ENCODE data around the gene TMEM63C. TPM values are rescaled to one million over a fixed set of nuclear protein-coding genes. Genes with fewer than 3 reads are reported as not detected.

The TMEM63C gene
- total RNA-seq, 1 donor from 2014 or later = 1.4 TPM

DNA sequence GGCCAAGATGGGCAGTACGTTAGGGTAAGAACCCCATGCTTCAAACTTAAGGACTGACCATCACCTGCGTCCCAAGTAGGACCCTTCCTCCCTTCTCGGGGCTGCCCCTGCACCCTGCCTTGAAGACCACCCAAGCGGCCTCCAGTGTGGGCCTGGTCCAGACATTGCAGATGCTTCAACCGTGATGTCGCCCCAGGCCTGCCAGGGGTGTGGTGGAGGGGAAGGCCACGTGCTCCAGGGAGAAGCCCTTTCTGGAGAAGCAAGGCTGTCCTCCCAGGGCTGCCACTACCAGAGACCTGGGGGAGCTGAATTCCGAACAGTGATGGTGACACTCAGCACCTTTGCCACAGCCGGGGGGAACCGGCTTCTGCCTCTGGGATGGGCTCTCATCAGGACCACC, 76.1 kb downstream of the TMEM63C start:
- no peak for DNase-seq (ENCODE audit: low spot score)

DNA sequence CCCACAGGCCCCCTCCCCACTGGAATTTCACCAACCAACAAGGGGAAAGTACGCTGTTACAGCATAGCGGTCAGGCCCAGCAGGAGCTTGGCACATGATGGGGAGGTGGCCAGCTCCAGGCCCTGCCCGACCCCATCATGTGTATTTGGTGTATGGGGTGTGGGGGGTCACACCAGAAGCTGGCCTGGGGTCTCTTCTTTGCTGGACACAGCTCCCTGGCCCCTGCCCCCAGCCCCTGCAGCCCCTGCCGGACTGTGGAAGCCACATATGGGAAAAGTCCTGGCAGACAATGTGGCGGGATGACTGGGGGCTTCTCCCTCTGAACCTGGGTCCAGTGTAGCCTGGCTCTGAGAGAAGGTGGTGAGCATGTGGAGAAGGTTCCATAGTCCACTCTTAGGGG, 77.0 kb downstream of the TMEM63C start:
- no peak for DNase-seq (ENCODE audit: low spot score)

DNA sequence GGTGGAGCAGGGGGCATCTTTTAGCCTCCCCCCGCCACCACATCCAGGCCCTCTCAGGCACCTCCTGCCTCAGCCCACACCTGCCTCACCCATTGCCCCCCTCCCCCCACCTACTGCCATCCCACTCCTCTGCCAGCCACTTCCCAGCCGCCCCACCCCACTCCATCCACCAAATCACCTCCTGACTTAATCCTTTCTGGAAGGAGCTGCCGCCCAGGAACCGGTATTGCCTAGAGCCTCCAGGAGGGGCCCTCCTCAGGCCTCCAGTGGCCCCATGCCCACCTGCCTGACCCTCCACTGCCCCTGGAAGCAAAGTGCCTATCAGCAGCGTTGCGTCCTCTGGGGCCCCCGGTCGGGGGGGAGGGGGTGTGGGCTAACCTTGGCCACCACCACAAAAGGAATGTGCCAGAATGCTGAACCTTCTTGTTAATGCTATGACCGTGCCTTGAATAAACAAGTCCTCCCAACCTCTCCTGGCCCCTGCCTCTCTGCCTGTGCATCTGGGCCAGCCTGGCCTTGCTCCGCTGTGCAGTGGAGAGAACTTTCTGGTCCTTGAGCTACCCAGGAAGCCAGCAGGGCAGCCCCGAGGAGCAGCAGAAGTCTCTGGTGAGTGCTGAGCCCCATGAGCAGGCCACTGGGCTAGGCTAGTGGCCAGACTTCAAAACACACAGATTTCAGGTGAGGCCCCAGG, 77.6 kb downstream of the TMEM63C start:
- no peak for DNase-seq (ENCODE audit: low spot score)

DNA sequence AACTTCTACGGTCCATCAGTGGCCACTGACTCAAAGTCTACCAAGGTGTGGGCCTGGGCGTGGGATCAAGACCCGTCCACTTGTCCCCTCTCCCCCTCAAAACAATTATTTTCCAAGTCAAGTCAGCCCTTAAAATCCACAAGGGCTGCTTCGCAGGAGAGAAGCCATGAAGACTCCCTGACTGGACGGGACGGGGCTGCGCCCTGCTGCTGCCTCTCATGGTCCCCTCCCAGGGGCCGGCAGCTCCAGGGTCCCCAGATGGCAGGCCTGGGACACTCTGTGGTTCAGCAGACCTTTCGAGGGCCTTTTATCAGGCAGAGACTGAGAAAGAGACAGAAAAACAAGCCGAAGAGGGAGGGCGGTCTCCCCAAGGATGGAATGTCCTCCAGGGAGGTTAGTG, 78.6 kb downstream of the TMEM63C start:
- DNase-seq (ENCODE audit: low spot score) = no peak

DNA sequence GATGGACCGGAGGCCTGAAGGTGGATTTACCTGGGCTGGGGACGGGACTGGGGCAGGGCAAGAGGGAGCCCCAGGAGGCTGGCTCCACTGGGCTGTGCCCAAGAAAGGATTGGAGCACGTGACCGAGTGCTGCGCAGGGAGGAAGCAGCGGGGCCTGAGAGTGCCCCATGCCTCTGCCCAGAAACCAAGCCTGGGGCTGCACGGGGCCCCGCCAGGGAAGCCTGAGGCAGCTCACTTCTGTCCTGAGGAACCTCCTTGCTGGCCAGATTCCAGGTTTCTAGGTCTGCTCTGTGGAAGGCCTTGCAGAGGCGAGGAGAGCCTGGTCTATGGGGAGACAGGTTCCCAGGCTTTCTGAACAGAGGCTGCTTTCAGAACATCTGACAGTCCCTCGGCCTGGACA, 79.0 kb downstream of the TMEM63C start:
- DNase-seq (ENCODE audit: low spot score) = no peak

DNA sequence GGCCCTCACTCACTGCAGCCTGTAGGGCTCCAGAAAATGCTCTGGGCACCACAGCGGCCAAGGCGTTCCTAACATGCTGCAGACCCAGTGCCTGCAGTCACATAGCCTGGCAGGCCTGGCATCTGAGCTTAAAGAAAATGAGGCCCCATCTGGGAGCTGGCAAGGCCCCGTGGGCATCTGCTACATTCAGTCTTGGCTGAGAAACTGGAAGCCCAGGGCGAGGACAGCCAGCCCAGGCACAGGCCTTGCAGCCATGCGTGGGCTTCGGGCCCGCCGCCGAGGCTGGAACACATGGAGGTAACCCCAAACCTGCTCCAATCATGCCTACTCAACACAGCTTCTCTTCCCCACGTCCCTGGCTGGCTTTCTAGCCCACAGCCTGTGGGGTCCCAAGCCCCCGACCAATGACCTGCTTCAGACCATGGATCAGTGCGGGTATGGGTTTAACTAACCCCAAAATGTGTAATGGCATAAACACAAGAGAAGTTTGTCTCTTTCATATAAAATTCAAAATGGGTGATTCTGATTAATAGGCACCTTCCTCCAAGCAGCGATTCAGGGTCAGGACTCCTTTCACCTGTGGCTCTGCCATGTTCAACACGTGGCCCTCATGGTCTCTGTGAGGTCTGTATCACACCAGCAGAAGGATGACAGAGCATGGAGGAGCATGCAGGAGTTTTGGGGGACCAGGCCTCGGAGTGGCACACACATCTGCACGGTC, 83.0 kb downstream of the TMEM63C start:
- DNase-seq (ENCODE audit: low spot score) = no peak

DNA sequence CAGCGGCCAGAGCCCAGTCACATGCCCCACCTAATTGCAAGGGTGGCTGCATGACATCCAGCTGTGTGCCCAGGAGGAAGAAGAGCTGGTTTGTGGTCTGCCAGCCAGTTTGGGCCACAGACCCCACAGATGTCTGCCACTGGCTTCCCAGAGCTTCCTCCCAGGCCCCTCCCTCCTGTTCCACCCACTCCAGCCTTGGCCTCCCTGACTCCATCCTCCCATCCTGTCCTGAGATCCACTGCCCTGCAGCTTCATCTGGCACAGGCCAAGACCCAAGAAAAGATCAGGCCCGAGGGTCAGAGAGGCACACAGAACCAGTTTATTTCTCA, 83.6 kb downstream of the TMEM63C start:
- no peak for DNase-seq (ENCODE audit: low spot score)

DNA sequence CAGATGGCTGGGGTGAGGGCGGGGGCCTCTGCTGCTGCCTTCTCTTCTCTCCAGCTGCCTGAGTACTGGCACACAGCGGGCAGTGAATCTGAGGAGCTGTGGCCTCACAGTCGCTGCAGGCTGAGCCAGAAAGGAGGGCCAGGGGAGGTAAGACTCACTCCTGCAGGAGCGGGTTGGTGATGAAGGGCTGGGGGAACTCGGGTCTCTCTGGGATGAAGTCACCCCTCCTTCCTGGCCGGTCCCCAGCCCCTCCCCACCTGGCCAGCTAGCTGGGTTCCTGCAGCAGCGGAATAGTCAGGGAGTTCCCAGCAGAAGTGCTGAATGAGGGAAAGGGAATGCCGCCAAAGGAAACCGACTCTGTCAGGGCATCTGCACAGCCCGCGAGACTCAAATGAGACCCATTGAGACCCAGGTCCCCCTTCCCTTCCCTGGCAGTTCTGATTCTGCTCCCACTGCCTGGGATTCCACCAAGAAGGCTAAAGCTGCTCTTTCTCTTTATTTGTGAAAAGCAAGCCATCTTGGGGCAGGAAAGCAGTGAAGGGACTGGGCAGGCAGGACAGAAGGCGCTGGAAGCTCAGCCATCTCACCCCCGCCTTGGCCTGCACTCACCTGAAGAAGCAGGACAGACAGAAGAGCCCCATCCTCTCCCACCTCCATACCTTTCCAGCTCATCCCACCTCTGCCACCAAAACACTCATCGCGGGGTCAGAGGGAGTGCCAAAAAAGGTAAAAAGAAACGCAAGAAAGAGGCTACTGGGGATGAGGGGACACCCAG, 84.2 kb downstream of the TMEM63C start:
- no peak for DNase-seq (ENCODE audit: low spot score)

DNA sequence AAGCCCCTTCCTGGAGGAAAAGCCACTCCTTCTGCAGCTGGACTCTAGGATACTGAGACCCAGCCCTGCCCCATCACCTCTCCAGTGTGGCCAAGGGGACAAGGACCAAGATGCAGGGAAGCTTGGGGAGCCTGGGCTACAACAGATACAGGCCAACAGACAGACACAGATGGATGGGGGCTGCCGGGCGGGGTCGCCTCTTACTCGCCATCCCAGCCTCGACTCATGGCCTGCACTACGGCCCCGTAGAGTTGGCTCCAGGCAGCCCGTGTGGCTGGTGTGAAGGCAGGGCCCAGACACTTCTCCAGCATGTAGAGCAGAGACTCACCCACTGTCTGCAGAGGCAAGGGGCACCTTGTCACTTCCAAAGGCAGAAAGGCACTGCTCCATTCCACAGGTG, 84.7 kb downstream of the TMEM63C start:
- no peak for DNase-seq (ENCODE audit: low spot score)

DNA sequence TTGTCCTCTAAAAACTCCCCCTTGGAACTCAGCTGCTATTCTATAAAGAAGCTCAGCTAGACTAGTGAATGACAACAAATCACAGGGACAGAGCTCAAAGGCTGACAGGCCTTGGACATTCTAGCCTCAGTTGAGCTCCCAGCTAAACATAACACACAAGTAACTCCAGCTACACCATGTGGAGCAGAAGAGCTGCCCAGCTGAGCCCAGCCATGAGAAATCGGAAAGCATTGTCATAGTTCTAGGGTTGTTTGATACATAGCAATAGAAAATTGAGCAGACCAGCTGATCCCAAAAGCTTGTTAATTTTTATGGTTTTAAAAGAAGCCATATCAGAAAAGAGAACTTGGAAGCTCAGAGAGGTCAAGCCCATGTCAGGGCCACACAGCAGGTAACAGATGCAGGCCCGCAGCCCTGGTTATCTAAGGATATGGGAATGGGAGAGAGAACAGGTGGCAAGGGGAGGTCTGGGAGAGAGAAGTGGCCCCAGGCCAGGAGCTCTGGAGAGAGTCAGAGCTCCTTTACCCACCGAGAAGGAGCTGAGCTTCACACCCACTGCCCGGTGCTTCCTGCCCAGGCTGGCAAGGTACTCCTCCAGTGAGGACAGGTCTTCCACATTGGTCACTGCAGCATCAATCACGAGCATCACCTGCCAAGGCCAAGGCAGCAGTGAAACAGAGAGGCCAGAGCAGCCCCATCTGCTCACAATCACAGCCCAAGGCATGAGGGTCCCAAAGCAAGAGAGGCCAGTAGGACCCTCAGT, 86.5 kb downstream of the TMEM63C start:
- no peak for DNase-seq (ENCODE audit: low spot score)

DNA sequence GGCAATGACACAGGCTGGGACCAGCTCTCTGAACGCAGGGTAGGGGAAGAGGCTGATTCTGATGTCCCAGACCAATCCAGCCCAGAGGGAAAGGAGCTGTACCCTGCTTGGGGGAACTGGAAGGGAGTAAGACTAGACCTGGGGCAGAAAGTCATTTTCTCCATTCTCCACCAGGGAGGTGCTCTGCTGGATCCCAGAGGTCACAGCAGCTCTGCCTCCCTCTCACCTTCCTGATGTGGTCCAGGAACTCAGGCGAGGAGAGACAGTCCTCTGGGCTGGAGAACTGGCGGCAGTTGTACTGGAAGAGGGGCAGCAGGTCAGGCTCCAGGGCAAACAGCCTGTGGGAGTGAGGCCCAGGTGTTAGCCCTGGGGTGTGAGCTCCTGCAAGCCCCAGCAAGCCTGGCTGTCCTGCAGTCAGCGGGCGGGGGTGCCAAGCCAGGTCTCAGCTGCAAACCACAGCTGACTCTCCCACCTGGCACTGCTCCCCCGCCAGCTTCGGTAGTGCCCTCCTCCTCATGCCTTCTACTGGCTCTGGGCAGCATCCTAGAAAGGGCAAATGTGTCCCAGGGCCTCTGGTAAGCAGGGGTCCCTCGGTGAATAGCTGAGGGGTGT, 87.5 kb downstream of the TMEM63C start:
- DNase-seq (ENCODE audit: low spot score) = no peak

DNA sequence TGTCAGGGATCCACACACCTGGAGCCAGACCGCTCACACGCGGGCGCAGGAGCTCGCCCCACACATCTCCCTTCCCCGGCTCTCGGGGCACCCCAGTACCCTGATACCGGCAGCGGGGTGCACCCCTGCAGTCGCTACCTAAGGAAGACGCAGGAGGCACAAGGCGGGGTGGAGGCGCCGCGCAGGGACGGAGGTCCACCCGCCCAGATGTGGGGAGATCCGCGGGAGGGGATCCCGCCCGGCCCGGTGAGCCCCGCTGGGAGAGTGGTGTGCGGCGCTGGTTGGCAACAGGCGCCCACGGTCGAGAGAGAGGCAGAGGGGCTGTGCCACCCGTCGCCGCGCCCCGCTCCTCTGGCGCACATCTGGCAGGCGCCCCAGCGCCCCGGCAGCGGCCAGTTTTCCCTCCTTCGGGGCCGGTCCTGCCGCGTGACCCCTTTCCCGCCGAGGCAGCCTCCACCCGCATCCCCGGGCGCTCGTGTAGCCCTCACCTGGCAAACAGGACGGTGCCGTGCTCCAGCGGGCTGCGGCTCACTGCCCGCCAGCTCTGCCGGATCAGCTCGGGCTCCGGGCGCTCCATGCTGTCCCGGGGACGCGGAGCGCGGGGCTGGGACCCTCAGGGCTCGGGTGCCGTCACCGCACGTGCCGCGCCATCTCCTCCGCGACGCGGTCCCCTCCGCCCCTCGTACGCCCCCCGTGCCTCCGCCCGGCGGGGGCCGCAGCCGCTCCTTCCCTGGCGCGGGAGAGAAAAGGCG, 88.9 kb downstream of the TMEM63C start:
- no peak for DNase-seq (ENCODE audit: low spot score)

DNA sequence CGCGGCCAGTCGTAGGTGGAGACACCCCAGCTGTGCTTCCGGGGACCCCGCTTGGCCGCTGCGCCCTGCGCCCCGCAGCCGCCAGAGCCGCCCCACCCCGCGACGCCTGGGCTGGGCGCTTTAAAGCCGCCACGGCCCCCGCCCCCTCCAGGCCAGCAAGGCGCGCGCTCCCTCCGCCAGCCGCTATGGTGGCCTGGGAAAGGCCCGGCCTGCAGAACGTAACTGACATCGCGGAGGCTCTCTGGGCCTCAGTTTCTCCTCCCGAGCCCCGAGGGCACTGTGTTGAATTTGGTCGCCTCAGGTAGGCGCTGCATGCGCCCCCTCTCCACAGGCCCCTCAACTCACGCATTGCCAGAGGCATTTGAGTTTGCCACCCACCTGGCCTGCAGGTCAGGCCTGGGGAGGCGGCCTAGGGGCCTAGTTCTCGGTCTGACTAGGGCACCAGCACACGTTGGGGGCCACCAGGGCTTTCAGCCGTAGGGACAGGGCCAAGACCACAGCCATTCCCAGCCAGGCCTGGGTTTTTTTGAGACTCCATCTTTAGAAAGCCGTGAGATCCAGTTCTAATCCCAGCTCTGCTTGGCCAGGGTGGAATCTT, 89.6 kb downstream of the TMEM63C start, which contains the start of gene NGB:
Gene NGB (minus strand): TSS at position 94 of the 598 bp plus-strand sequence. CDS start 269 bp downstream, outside the sequence.
- no peak for DNase-seq (ENCODE audit: low spot score)

DNA sequence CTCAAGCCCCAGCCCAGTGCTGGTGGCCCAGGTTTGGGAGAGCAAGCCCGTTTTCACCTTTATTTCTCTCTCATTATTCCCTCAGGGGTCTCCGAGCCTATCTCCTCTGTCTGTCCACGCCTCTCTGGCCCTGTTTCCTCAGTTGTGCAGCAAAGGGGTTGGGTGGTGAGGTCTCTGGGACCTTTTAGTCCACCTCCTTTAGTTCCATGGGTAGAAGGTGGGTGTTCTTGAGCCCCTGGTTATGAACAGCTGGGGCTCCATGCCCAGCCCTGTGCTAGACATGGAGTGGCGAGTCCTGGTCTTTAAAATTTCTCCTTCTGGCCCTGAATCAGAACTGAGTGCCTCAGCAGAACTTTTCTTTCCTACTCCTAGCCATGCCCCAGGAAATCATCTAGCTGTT, 90.7 kb downstream of the TMEM63C start:
- no peak for DNase-seq (ENCODE audit: low spot score)

DNA sequence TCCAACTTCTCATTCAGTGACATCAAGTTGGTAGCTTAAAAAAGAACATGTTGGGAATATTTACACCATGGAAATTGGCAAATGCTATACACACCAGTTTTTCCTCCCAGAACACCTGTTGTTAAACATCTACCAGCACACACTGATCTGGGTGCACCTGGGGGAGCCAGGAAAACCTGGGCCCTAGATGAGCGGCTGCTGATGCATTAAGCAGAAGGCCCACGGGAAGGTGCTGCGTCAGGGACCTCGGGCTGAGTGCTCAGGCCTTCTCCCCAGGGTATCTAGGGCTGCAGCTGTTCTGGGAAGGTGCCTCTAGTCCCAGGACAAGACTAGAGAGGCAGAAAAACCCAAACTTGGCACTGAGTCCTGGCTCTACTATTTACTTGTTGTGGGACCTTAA, 92.2 kb downstream of the TMEM63C start:
- DNase-seq (ENCODE audit: low spot score) = no peak

DNA sequence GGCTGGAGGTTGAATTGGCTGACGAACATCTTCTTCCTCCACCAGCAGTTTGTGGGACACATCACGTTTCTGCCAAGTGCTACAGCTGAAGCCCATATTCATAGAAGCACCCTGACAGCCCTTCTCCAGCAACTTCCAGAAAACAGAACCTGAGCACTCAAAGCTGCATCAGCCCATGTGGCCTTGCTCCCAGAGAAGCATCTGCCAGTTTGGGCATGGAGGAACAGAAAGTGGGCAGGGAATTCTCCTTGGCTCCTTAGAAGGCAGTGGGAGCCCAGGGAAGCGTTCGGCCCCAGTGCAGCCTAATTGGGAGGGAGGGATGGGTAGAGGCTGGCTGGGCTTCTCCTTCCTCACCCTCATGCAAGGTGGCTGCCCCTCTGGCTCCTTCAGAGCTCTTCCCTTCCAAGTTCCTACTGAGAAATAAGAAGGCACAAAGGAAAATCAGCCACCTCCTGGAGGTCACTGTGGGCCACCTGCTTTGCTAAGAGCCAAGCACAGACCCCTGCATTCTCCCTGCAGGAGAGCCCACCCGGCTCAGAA, 93.5 kb downstream of the TMEM63C start:
- DNase-seq (ENCODE audit: low spot score) = no peak

DNA sequence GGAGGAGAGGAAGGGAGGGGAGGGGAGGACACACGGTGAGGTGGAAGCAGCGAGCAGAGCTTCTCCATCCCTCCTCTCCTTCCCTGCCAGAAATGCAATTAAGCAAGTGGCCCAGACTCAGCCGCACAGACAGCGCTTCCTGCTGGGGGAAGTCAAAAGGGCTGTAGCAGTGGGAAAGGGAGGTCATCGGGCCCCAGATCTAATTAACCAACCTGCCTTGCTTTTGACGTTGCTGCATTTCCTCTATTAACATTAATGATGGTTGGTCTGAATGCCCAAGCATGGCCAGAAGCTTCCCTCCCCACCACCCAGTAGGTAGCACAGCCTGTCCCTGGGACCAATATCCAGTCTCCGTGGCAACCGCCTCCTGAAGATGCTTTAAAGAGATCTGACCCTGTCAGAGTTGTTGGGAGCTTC, 94.0 kb downstream of the TMEM63C start:
- no peak for DNase-seq (ENCODE audit: low spot score)

DNA sequence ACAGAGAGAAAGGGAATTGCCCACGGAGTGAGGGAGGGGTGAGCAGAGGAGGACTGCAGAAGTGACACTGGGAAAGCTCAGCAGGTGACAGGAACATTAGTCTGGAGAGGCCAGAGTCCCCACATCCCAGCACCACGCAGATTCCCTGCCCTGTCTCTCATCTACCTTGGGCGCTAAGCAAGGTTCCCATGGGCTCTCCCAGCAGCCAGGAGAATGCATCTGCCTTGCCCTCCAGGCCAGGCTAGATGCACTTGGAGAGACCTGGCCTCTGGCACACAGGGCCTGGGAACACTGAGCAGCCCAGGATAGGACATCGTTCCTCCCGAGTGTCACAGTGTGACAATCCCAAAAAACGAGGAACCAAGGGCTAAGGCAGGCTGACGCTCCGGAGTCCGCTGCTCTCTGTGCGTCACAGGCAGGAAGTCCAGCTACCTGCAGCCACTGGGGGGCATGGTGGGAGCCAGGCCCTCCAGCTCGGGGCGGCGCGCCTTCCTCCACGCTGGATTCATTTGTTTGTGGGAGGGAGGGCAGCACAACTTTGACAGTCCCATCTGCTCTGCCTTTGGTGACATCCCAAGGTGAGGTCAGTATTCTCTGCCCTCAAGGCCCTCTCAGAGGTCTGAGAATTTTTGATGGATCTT, 94.8 kb downstream of the TMEM63C start:
- no peak for DNase-seq (ENCODE audit: low spot score)

DNA sequence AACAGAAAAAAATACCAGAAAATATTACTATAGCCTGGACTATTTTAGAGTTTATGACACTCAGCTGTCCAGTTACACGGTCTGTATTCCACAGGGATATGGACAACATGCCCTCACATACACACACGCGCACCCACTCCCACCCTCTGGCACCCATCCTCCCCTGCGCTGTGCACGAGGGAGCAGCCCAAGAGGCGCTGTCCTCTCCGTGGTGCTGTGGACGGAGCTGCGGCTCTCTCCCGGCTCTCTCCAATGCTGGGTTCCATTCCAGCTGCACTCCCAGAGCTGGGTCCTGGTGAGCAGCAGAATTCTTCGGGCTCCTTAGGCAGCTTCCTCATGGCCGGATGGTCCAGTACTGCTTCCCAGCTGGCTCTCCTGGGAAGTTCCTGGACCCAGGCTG, 95.4 kb downstream of the TMEM63C start:
- no peak for DNase-seq (ENCODE audit: low spot score)

Data from mucosa of gallbladder (tissue), 1 donor.